HG02938 (cell line): ENCODE measurements around the gene SYNGR1.

Experiments used
- ATAC-seq: cut with Tn5 transposase; IDR thresholded peaks from one replicate; pipeline ENCODE4 v1.9.1; 2021; ENCODE audit warnings: mild to moderate bottlenecking, moderate library complexity; ENCODE audit not compliant: unreplicated experiment

SYNGR1 gene

DNA sequence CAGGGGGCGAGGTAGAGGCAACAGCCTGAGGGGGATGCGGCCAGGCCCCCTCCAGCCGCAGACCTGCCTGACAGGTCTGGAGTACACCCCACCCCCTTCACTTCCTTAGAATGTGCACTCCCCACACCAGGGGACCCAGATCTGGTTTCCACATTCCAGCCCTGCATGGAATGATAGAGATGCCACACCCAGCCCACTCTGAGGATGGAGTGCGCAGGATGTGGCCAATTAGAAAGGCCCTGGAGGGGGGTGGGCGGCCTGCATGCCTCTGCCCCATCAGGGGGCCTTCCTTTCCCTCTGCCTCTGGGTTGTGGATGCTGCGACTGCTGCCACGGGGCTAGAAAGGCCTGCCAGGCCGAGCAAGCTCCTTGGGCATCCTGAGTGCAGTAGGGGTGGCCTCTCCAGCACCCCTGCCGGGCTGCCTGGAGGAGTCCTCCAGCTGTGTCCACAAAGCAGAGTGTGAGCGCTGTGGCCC, 78.8 kb downstream of the SYNGR1 start:
- ATAC-seq, result no peak

GRCh38 chr22:39429186-39429585, 79.4 kb downstream of the SYNGR1 start:
- ATAC-seq, result no peak

DNA sequence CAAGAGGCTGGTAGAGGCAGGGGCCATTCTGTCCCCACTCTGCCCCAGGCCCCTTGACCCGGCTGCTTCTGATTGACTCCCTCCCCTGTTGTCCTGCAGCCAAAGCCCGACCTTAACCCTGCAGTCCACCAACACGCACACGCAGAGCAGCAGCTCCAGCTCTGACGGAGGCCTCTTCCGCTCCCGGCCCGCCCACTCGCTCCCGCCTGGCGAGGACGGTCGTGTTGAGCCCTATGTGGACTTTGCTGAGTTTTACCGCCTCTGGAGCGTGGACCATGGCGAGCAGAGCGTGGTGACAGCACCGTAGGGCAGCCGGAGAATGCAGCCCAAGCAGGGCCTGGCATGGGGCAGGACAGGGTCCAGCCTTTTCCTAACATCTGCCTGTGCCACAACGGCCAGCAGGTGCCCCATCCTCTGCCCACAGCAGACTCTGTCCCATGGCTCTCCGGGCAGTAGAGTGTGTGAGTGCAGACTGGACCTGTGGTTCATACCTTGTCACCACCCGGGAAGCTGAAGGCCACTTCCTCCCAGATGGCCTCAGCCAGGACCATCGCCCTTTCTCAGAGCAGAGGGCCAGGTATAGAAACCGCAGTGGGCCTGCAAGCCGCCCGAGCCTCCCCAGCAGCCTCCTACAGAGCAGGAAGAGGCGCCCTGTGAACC, 80.3 kb downstream of the SYNGR1 start:
- ATAC-seq, result no peak

- no peak for ATAC-seq
Observed at GRCh38 chr22:39430576-39431150, 80.9 kb downstream of the SYNGR1 start.

DNA sequence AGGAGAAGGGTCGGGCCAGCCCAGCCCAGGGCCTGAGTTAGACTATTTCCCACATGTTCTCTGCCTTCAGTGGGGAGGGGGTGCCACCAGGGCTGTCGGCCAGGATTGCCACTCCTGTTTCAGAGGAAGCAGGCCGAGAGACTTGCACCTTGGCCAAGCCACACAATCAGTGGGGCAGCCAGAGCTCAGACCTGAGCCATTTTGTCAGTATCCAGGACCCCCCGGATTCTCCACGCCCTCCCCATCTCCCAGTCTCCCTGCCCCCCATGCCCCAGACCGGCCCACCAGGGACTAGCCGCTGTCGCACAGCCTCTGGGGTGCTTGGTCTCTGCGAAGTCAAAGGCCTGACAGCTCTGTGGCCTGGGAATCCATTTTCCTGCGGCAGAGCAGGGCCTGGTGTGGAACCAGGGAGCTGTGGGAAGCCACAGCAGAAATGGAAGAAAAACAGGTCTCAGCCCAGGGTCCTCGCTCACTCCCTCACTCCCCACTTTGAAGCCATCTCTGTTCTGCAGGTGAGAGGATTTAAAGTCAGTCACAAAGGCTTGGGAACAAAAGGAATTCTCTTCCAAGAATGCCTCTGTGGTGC, 81.5 kb downstream of the SYNGR1 start:
- ATAC-seq, result no peak

- ATAC-seq, result no peak
Observed at GRCh38 chr22:39431821-39432251, 82.0 kb downstream of the SYNGR1 start.

DNA sequence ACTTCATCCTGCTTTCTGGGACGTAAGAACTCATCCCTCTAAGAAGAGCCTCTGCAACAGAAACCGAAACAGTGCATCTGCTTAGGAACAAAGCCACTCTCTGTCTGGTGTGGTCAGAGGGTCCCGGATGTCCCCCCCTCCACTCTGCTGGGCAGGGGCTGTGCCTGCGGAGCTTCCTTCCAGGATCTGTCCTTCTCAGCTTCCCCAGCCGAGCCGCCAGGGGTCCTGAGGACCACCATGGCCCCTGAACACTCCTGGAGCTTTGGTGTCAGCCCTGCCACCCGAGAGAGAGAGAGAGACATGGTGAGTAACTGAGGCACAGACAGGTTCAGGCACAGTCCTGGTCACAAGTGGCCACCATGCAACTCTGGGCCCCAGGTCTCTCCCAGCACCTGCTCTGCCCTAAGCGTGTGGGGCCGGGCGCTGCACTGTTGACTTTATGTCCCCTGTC, 82.6 kb downstream of the SYNGR1 start:
- no peak for ATAC-seq

- ATAC-seq, result no peak
Observed at GRCh38 chr22:39433476-39434242, 83.9 kb downstream of the SYNGR1 start.

GRCh38 chr22:39434243-39434653, 84.5 kb downstream of the SYNGR1 start:
- ATAC-seq, result no peak

DNA sequence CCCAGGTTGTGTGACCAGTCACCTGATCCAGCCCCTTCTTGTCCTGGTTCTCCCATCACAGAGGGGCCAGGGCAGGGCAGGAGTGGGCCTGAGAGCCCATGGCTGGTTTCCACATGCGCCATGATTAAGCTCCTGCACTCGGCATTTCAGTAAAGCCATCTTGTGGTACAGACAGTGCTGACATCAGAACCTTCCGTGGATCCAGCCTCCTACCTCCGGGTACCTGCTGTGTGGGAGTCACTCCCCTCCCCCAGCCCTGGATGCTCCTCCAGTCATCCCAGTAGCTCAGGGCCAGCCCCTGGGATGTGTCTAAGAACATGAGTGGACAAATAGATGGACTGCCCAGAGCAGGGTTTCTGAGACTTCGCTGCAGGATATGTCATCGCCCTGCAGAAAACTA, 84.9 kb downstream of the SYNGR1 start:
- ATAC-seq, result no peak
